IMR-90 (cell line): ENCODE results near the gene COQ8A. TPM values are rescaled to one million over a fixed set of nuclear protein-coding genes. Genes with fewer than 3 reads are reported as not detected.

Experiments used
- ATAC-seq: fragments of 200-7000 bp; cut with Tn5 transposase; 2 replicates; pipeline ENCODE4 v1.9.1; 2020; ENCODE audit warnings: low read depth, mild to moderate bottlenecking, moderate library complexity
- BruUV-seq: library from RNA; stranded (reverse); fragments of 400-500 nt; replicated peaks from 2 replicates; lab custom pipeline; 2021; lab: Mats Ljungman, UMichigan
- CTCF ChIA-PET: fragments of 300-600 bp; formaldehyde crosslinking; extraction: SDS; loops from one replicate; lab custom pipeline; 2021; ENCODE audit warnings: antibody characterized with exemption; lab: Yijun Ruan, JAX
- POLR2A ChIA-PET: fragments of 300-600 bp; sonication (Branson Sonifier 250); formaldehyde crosslinking; loops from one replicate; lab custom pipeline; 2022; ENCODE audit warnings: antibody characterized with exemption; ENCODE audit not compliant: unreplicated experiment; lab: Charles Lee
- DNase-seq: peaks from one replicate; pipeline ENCODE4 v3.0.0; 2013
- H2AFZ ChIP-seq: replicated peaks from 2 replicates; pipeline ENCODE3; 2013; ENCODE audit warnings: low read length, mild to moderate bottlenecking; ENCODE audit not compliant: poor library complexity
- H2AK5ac ChIP-seq: 2 replicates; pipeline ENCODE4 v1.6.1; 2013; ENCODE audit warnings: low read depth, low read length, inconsistent platforms
- H2AK9ac ChIP-seq: replicated peaks from 2 replicates; pipeline ENCODE3; 2013; ENCODE audit warnings: mild to moderate bottlenecking, low read depth, low read length, moderate library complexity; ENCODE audit not compliant: poor library complexity
- H2BK120ac ChIP-seq: 2 replicates; pipeline ENCODE4 v1.6.1; 2013; ENCODE audit warnings: low read depth, low read length, inconsistent platforms
- H2BK15ac ChIP-seq: 3 replicates; pipeline ENCODE4 v1.6.1; 2013; ENCODE audit warnings: low read depth, low read length, inconsistent platforms
- H2BK20ac ChIP-seq: 2 replicates; pipeline ENCODE4 v1.6.1; 2013; ENCODE audit warnings: low read depth, mild to moderate bottlenecking, inconsistent platforms, low read length, moderate library complexity
- H2BK5ac ChIP-seq: 2 replicates; pipeline ENCODE4 v1.6.1; 2013; ENCODE audit warnings: mild to moderate bottlenecking, low read depth, low read length, inconsistent platforms; ENCODE audit not compliant: poor library complexity, severe bottlenecking
- H3K14ac ChIP-seq: replicated peaks from 2 replicates; pipeline ENCODE4 v1.6.1; 2013; ENCODE audit warnings: low read depth, low read length, inconsistent platforms
- H3K18ac ChIP-seq: 2 replicates; pipeline ENCODE4 v1.6.1; 2013; ENCODE audit warnings: low read depth, low read length, control low read depth
- H3K23ac ChIP-seq: 2 replicates; pipeline ENCODE4 v1.6.1; 2013; ENCODE audit warnings: low read depth, low read length, inconsistent platforms
- H3K27ac ChIP-seq: 2 replicates; pipeline ENCODE4 v1.5.1; 2013; ENCODE audit warnings: mild to moderate bottlenecking, control low read depth, low read length; ENCODE audit not compliant: insufficient read depth
- H3K27me3 ChIP-seq: 2 replicates; pipeline ENCODE4 v1.6.1; 2013; ENCODE audit warnings: low read length; ENCODE audit not compliant: control insufficient read depth, insufficient read depth
- H3K36me3 ChIP-seq: 2 replicates; pipeline ENCODE4 v1.6.1; 2013; ENCODE audit warnings: low read length, mixed read lengths; ENCODE audit not compliant: control insufficient read depth, insufficient read depth
- H3K4ac ChIP-seq: 2 replicates; pipeline ENCODE4 v1.6.1; 2013; ENCODE audit warnings: low read depth, low read length, inconsistent platforms
- H3K4me1 ChIP-seq: 2 replicates; pipeline ENCODE4 v1.6.1; 2013; ENCODE audit warnings: low read length, mixed read lengths; ENCODE audit not compliant: control insufficient read depth, insufficient read depth
- H3K4me2 ChIP-seq: 2 replicates; pipeline ENCODE4 v1.6.1; 2013; ENCODE audit warnings: low read depth, mild to moderate bottlenecking, control low read depth, low read length, moderate library complexity
- H3K4me3 ChIP-seq: 2 replicates; pipeline ENCODE4 v1.5.1; 2013; ENCODE audit warnings: low read depth, mild to moderate bottlenecking, control low read depth, low read length, moderate library complexity; ENCODE audit not compliant: insufficient read depth
- H3K56ac ChIP-seq: 2 replicates; pipeline ENCODE4 v1.6.1; 2013; ENCODE audit warnings: low read length, inconsistent platforms; ENCODE audit not compliant: insufficient read depth; ENCODE audit errors: extremely low read depth
- H3K79me1 ChIP-seq, 2 experiments: 2 replicates each; pipeline ENCODE4 v1.6.1; 2013; ENCODE audit warnings: low read length in 2 of 2, inconsistent platforms in 1 of 2, low read depth in 1 of 2
- H3K9ac ChIP-seq: 2 replicates; pipeline ENCODE4 v1.6.1; 2013; ENCODE audit warnings: low read depth, low read length, control low read depth
- H3K9me1 ChIP-seq: 2 replicates; pipeline ENCODE4 v1.6.1; 2013; ENCODE audit warnings: low read length, inconsistent platforms; ENCODE audit not compliant: insufficient read depth
- H3K9me3 ChIP-seq: 2 replicates; pipeline ENCODE4 v1.6.1; 2013; ENCODE audit warnings: low read length; ENCODE audit not compliant: control insufficient read depth, insufficient read depth
- H4K20me1 ChIP-seq: 2 replicates; pipeline ENCODE4 v1.6.1; 2013; ENCODE audit warnings: low read length, inconsistent platforms; ENCODE audit not compliant: insufficient read depth
- H4K5ac ChIP-seq: 2 replicates; pipeline ENCODE4 v1.6.1; 2013; ENCODE audit warnings: mild to moderate bottlenecking, low read depth, low read length, control low read depth
- H4K8ac ChIP-seq, 2 experiments: 2 replicates each; pipeline ENCODE4 v1.6.1; 2013; ENCODE audit warnings: low read depth in 2 of 2, low read length in 2 of 2, control low read depth in 1 of 2, inconsistent platforms in 1 of 2
- H4K91ac ChIP-seq: 2 replicates; pipeline ENCODE4 v1.6.1; 2013; ENCODE audit warnings: low read depth, low read length, inconsistent platforms; ENCODE audit not compliant: insufficient read depth
- BHLHE40 ChIP-seq: fragments of 150-350 bp; IDR thresholded peaks from 2 replicates; pipeline ENCODE4 v1.6.1; 2016; ENCODE audit warnings: mild to moderate bottlenecking, low read depth, low read length
- NFE2L2 ChIP-seq: fragments of 150-350 bp; IDR thresholded peaks from 2 replicates; pipeline ENCODE4 v1.6.1; 2016; ENCODE audit warnings: low read depth, mild to moderate bottlenecking, low read length
- POLR2A ChIP-seq: IDR thresholded peaks from 2 replicates; pipeline ENCODE4 v1.6.1; 2012; ENCODE audit warnings: mild to moderate bottlenecking, low read depth, low read length
- RAD21 ChIP-seq: IDR thresholded peaks from 2 replicates; pipeline ENCODE4 v1.6.1; 2012; ENCODE audit warnings: low read length, improper control_type of control experiment
- RCOR1 ChIP-seq: IDR thresholded peaks from 2 replicates; pipeline ENCODE4 v1.6.1; 2012; ENCODE audit warnings: mild to moderate bottlenecking, low read length, improper control_type of control experiment; ENCODE audit not compliant: insufficient replicate concordance
- RFX5 ChIP-seq: IDR thresholded peaks from 2 replicates; pipeline ENCODE4 v1.8.0; 2012; ENCODE audit warnings: low read depth, mild to moderate bottlenecking, low read length, moderate library complexity
- WGBS, 2 experiments: methylation state at CpG; one replicate each; pipeline versions ENCODE4 v1.1.5 to v1.1.7; 2013; ENCODE audit warnings: missing lambda C conversion rate in 2 of 2; ENCODE audit not compliant: insufficient read length in 1 of 2; ENCODE audit errors: extremely low coverage in 2 of 2; 5-methylcytosine and 5-hydroxymethylcytosine counted together
- dilution Hi-C: fragments of 300-500 bp; cut with HindIII; formaldehyde crosslinking; loops from one replicate; pipeline ENCODE4 v1.14.3; 2018; ENCODE audit warnings: low sequenced_read_pairs; ENCODE audit not compliant: unreplicated experiment
- in situ Hi-C: fragments of 300-500 bp; cut with MboI; formaldehyde crosslinking; loops from 3 replicates; pipeline ENCODE4 v1.14.3; 2019; ENCODE audit warnings: low sequenced_read_pairs, inconsistent platforms, mixed read lengths
- intact Hi-C: fragments of 100-400 bp; cut with micrococcal nuclease; formaldehyde crosslinking; loops from 2 replicates; pipeline ENCODE4 v1.10.0; 2022
- polyA plus RNA-seq, 3 experiments: library from polyadenylated mRNA; depleted of rRNA; stranded (reverse); fragments of >200 nt; gene quantifications; 2 replicates each; pipeline ENCODE4 v1.2.3, GENCODE V29; 2012; ENCODE audit warnings: low replicate concordance in 1 of 3
- total RNA-seq: library from RNA; depleted of rRNA; stranded (reverse); fragments of >200 nt; gene quantifications from 2 replicates; pipeline ENCODE4 v1.2.3, GENCODE V29; 2012
- TF ChIP-seq, protein P1 (sequence below): fragments of 150-350 bp; IDR thresholded peaks from 2 replicates; pipeline ENCODE4 v1.6.1; 2017; ENCODE audit warnings: mild to moderate bottlenecking, antibody characterized with exemption, low read length, low read depth
- TF ChIP-seq, protein P2 (sequence below): conservative IDR thresholded peaks from 2 replicates; pipeline ENCODE4 v1.5.1; 2012; ENCODE audit warnings: mild to moderate bottlenecking, low read depth, low read length, improper control_type of control experiment

Gene COQ8A
- total and polyA plus RNA-seq, 2 of the 4 experiments (the other 2 are of a cell fraction), result 3.8 to 6.1 TPM

DNA sequence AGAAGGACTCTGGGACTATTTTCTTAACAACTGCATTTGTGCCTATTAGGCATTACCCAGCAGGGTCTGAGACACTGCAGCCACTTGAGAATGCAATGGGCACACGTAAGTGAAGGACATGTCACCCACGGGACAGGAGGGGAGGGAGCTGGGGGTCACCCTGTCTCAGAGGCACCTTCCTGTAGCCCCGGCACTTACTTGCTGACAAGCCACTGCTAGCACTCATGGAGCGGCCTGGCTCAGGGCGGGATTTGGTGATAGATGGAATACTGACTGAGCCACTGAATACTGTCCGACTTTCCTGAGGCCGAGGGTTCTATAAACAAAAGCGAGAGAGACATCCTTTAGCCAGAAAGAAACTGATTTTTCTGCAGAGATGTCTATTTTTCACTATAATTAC is 64.7 kb downstream of the COQ8A start:
- in situ Hi-C loops, result no loop called here
- Histone ChIP-seq H2AFZ (no peak overlapping the region), H2AK9ac (no peak overlapping the region), H3K9me1 (peaks cover 5% of the 10 kb centered on the region; the same call in 1 of the 2 replicates), H3K79me1 (no peaks in the 10 kb centered on the region; a peak in 1 of 4 replicates), H3K4me2 (no peak overlapping the region), H2BK20ac (no peak overlapping the region), H3K14ac (no peak overlapping the region), H3K23ac (no peak overlapping the region), H4K20me1 (no peaks in the 10 kb centered on the region), H2BK5ac (no peak overlapping the region), H3K18ac (no peak overlapping the region), H3K27ac (no peak overlapping the region), H2AK5ac (no peak overlapping the region), H2BK15ac (no peak overlapping the region), H3K9me3 (no peaks in the 10 kb centered on the region), H3K36me3 (peaks cover 19% of the 10 kb centered on the region), H4K8ac (no peak overlapping the region), H3K56ac (no peak overlapping the region), H4K91ac (no peak overlapping the region), H3K4me3 (no peak overlapping the region), H3K4ac (no peak overlapping the region), H4K5ac (no peak overlapping the region), H2BK120ac (no peak overlapping the region), H3K9ac (no peak overlapping the region), H3K27me3 (no peaks in the 10 kb centered on the region), H3K4me1 (no peaks in the 10 kb centered on the region)
- no peak for ATAC-seq
- no peak for DNase-seq
- POLR2A ChIA-PET, result no interaction called here
- no CpG with 5 or more reads among the region's 8 CpGs for WGBS, 2 experiments
- BruUV-seq, result no TSS peak
- TF ChIP-seq NFE2L2 (no peak), BHLHE40 (no peak), RFX5 (no peak), RAD21 (no peak), POLR2A (no peak), RCOR1 (no peak)
- TF ChIP-seq, protein P1, sequence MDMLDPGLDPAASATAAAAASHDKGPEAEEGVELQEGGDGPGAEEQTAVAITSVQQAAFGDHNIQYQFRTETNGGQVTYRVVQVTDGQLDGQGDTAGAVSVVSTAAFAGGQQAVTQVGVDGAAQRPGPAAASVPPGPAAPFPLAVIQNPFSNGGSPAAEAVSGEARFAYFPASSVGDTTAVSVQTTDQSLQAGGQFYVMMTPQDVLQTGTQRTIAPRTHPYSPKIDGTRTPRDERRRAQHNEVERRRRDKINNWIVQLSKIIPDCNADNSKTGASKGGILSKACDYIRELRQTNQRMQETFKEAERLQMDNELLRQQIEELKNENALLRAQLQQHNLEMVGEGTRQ, result no peak
- TF ChIP-seq, protein P2, sequence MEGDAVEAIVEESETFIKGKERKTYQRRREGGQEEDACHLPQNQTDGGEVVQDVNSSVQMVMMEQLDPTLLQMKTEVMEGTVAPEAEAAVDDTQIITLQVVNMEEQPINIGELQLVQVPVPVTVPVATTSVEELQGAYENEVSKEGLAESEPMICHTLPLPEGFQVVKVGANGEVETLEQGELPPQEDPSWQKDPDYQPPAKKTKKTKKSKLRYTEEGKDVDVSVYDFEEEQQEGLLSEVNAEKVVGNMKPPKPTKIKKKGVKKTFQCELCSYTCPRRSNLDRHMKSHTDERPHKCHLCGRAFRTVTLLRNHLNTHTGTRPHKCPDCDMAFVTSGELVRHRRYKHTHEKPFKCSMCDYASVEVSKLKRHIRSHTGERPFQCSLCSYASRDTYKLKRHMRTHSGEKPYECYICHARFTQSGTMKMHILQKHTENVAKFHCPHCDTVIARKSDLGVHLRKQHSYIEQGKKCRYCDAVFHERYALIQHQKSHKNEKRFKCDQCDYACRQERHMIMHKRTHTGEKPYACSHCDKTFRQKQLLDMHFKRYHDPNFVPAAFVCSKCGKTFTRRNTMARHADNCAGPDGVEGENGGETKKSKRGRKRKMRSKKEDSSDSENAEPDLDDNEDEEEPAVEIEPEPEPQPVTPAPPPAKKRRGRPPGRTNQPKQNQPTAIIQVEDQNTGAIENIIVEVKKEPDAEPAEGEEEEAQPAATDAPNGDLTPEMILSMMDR, result no peak
- dilution Hi-C loops, result no loop called here
- intact Hi-C loops, result no loop called here
- CTCF ChIA-PET, result no interaction called here
